BLaER1 treated with 17β-estradiol and CSF1 and Interleukin-3, amounts not matched to agents 10 nM and 100 nM (cell line): ENCODE results near the gene TACO1.
A peak's percentile ranks its signal among the peaks of the same experiment; 100 is the strongest.

Experiments used
- H3K27ac ChIP-seq, 11 experiments: shearing (Covaris generic); formaldehyde crosslinking; 2 replicates each; pipeline ENCODE4 v1.8.1; 2022
- H3K27me3 ChIP-seq, 11 experiments: shearing (Covaris generic); formaldehyde crosslinking; 2 replicates each; pipeline ENCODE4 v1.8.1; 2022
- H3K36me3 ChIP-seq, 11 experiments: shearing (Covaris generic); formaldehyde crosslinking; 2 replicates each; pipeline ENCODE4 v1.8.1; 2022
- H3K4me1 ChIP-seq, 10 experiments: shearing (Covaris generic); formaldehyde crosslinking; 2 replicates each; pipeline ENCODE4 v1.8.1; 2022
- H3K4me2 ChIP-seq, 11 experiments: shearing (Covaris generic); formaldehyde crosslinking; 2 replicates each; pipeline ENCODE4 v1.8.1; 2022
- H3K4me3 ChIP-seq, 10 experiments: shearing (Covaris generic); formaldehyde crosslinking; 2 replicates each; pipeline ENCODE4 v1.8.1; 2022
- H3K9ac ChIP-seq, 11 experiments: shearing (Covaris generic); formaldehyde crosslinking; 2 replicates each; pipeline ENCODE4 v1.8.1; 2022
- H3K9me3 ChIP-seq, 11 experiments: shearing (Covaris generic); formaldehyde crosslinking; replicated peaks in 1 of 11; 2 replicates each; pipeline ENCODE4 v1.8.1; 2022
- H4K20me1 ChIP-seq, 11 experiments: shearing (Covaris generic); formaldehyde crosslinking; 2 replicates each; pipeline ENCODE4 v1.8.1; 2022
- Cebpa-rat ChIP-seq, 11 experiments: shearing (Covaris generic); IDR thresholded peaks; 2 replicates each; pipeline ENCODE4 v1.8.1; 2022

Gene TACO1

DNA sequence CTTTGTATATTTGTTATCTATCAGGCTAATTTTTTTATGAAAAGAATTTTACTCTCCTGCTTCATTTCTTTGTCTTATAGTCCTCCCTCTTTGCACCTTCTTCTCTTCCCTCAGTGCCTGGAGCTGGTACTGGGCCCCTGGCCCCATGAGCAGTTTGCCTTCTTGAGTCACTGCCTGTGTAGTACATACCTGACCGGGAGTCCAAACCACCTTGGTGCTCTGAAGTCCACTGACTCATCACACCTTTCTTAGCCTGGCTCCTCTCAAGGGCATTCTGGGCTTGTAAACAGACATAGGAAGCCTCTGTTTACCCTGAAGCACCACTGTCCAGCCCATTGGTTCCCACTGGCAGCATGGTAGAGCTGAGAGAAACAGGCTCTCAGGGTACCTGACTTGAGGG, 11.0 kb upstream of the TACO1 start:
- Histone ChIP-seq H3K9ac (no peak overlapping the region), H3K4me3 (no peak overlapping the region), H3K36me3 (peaks cover 93 to 100% (median 98%) of the 10 kb centered on the region in 11 experiments), H3K27me3 (no peaks in the 10 kb centered on the region), H4K20me1 (peaks cover 8 to 59% (median 29%) of the 10 kb centered on the region in 11 experiments; a peak in 18 of 22 replicates), H3K9me3 (no peaks in the 10 kb centered on the region), H3K27ac (no peak overlapping the region), H3K4me1 (no peaks in the 10 kb centered on the region; a peak in 1 of 20 replicates), H3K4me2 (no peak overlapping the region)
- no peak for TF ChIP-seq Cebpa-rat (IDR thresholded peaks at IDR 0.05)

- Histone ChIP-seq H3K9me3 (no peaks in the 10 kb centered on the region), H3K4me1 (no peaks in the 10 kb centered on the region), H4K20me1 (peaks cover 4 to 33% (median 13%) of the 10 kb centered on the region in 11 experiments; a peak in 11 of 22 replicates), H3K4me2 (no peak overlapping the region), H3K36me3 (peaks cover 65 to 85% (median 74%) of the 10 kb centered on the region in 11 experiments), H3K27ac (no peak overlapping the region), H3K9ac (no peak overlapping the region), H3K27me3 (no peaks in the 10 kb centered on the region), H3K4me3 (no peak overlapping the region)
- TF ChIP-seq Cebpa-rat (IDR thresholded peaks at IDR 0.05), result no peak
Observed at GRCh38 chr17:63592797-63593196, 7.9 kb upstream of the TACO1 start.

- H3K4me2 ChIP-seq, result no peak overlapping the region
- H3K4me3 ChIP-seq, result no peak overlapping the region
- no peak overlapping the region for H3K9ac ChIP-seq
- H3K27ac ChIP-seq, result no peak overlapping the region
- no peaks in the 10 kb centered on the region for H3K27me3 ChIP-seq
- H3K36me3 ChIP-seq, result peaks cover 42 to 62% (median 51%) of the 10 kb centered on the region in 11 experiments
- no peak for TF ChIP-seq Cebpa-rat (IDR thresholded peaks at IDR 0.05)
- peaks cover 0 to 32% (median 8%) of the 10 kb centered on the region in 11 experiments; a peak in 9 of 22 replicates for H4K20me1 ChIP-seq
- H3K4me1 ChIP-seq, result peaks cover 1 to 5% (median 4%) of the 10 kb centered on the region in 10 experiments; a peak in 17 of 20 replicates
- no peaks in the 10 kb centered on the region for H3K9me3 ChIP-seq
Observed at GRCh38 chr17:63595132-63595531, 5.6 kb upstream of the TACO1 start.

- Histone ChIP-seq H4K20me1 (peaks cover 0 to 13% (median 8%) of the 10 kb centered on the region in 11 experiments; a peak in 6 of 22 replicates), H3K27me3 (no peaks in the 10 kb centered on the region), H3K4me2 (no peak overlapping the region), H3K9me3 (no peaks in the 10 kb centered on the region), H3K27ac (no peak overlapping the region), H3K4me1 (peaks cover 13 to 18% (median 17%) of the 10 kb centered on the region in 10 experiments), H3K36me3 (peaks cover 23 to 43% (median 32%) of the 10 kb centered on the region in 11 experiments), H3K4me3 (no peak overlapping the region), H3K9ac (no peak overlapping the region)
- no peak for TF ChIP-seq Cebpa-rat (IDR thresholded peaks at IDR 0.05)
Observed at GRCh38 chr17:63596856-63597586, 3.7 kb upstream of the TACO1 start.

GRCh38 chr17:63598281-63598680, 2.4 kb upstream of the TACO1 start:
- H3K4me3 ChIP-seq, result no peak overlapping the region
- no peaks in the 10 kb centered on the region for H3K9me3 ChIP-seq
- no peak overlapping the region for H3K9ac ChIP-seq
- H3K27ac ChIP-seq, result no peak overlapping the region
- TF ChIP-seq Cebpa-rat (IDR thresholded peaks at IDR 0.05), result no peak
- H4K20me1 ChIP-seq, result peaks cover 0 to 5% (median under 1%) of the 10 kb centered on the region in 11 experiments; a peak in 6 of 22 replicates
- peaks cover 16 to 20% (median 19%) of the 10 kb centered on the region in 10 experiments for H3K4me1 ChIP-seq
- no peaks in the 10 kb centered on the region for H3K27me3 ChIP-seq
- H3K36me3 ChIP-seq, result peaks cover 18 to 39% (median 25%) of the 10 kb centered on the region in 11 experiments
- H3K4me2 ChIP-seq, result no peak overlapping the region

- Histone ChIP-seq H3K4me3 (peak overlapping the region; percentile 70 to 94 (median 85)), H3K27ac (peak overlapping the region; percentile 80 to 95 (median 89); a peak in 21 of 22 replicates)
Observed at GRCh38 chr17:63601439-63602371, 1.0 kb downstream of the TACO1 start.

DNA sequence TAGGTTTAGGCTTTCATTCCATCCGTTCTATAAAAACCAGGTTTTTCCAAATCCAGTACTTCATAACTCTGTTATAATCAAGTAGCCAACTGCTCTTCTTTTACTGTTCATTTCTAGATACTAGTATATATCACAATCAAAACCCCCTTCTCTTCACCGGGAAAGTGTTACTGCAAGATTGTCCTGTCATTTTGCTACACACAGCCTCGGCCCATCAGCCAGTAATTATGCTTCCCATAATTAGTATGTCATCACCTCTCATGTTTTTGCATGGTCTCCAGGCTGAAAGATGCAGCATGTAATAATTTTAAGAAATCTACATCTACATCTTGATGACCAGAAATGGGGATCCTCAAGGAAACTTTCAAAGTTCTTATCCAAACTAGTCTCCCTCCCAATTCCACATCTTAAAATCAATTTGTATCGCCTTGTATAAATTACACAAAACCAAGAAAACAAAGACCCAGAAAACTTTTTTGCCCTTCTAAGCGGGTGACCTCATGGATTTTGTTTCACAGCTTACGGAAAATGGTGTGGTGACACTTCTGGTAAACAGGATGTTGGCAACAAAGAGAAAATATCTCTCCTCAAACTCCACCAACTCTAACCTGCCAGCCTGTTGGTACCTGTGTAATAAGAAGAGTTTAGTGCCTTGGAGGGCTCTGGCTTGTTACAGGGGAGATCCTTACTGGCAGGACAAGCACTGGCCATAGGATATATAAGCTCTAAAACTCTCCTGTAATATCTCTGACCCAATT, 9.3 kb downstream of the TACO1 start:
- Histone ChIP-seq H3K9ac (no peak overlapping the region), H3K4me3 (no peak overlapping the region), H3K36me3 (peaks cover 60 to 66% (median 63%) of the 10 kb centered on the region in 11 experiments), H3K27me3 (no peaks in the 10 kb centered on the region), H3K9me3 (no peaks in the 10 kb centered on the region), H3K4me2 (no peak overlapping the region), H4K20me1 (peaks cover 0 to 7% (median 0%) of the 10 kb centered on the region in 11 experiments; a peak in 3 of 22 replicates), H3K4me1 (no peaks in the 10 kb centered on the region), H3K27ac (no peak overlapping the region)
- no peak for TF ChIP-seq Cebpa-rat (IDR thresholded peaks at IDR 0.05)

More at GRCh38 chr17:63601439-63602371, 1.0 kb downstream of the TACO1 start:
- no peak for TF ChIP-seq Cebpa-rat (IDR thresholded peaks at IDR 0.05)
- Histone ChIP-seq H3K4me1 (peaks cover 16 to 20% (median 19%) of the 10 kb centered on the region in 10 experiments), H3K4me2 (peak overlapping the region; percentile 88 to 100 (median 98)), H3K36me3 (peaks cover 27 to 43% (median 35%) of the 10 kb centered on the region in 11 experiments), H3K9ac (peak overlapping the region; percentile 91 to 97 (median 95)), H3K27me3 (no peaks in the 10 kb centered on the region), H3K9me3 (no peaks in the 10 kb centered on the region), H4K20me1 (no peaks in the 10 kb centered on the region)

DNA sequence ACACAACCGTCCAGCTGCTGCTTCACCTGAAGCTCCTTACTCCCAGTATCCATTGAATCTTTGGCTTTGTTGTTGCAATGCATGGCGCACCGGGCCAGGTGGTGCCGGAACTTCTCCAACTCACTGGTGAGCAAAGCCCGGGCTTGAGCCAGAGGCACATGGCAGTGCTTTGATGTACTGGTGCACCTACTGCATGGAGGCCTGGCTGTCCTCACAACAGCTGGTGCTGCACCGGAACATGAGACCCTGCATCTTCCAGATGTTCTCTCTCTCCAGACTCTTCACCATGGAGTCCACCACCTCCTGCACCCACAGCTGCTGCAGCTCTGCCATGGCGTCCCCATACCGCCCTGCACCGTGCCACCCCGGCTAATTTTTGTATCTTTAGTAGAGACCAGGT, 10.2 kb downstream of the TACO1 start:
- Histone ChIP-seq H3K9me3 (no peaks in the 10 kb centered on the region), H3K36me3 (peaks cover 52 to 58% (median 54%) of the 10 kb centered on the region in 11 experiments), H3K9ac (no peak overlapping the region), H3K27ac (no peak overlapping the region), H3K4me1 (no peaks in the 10 kb centered on the region), H3K27me3 (no peaks in the 10 kb centered on the region), H4K20me1 (peaks cover 0 to 7% (median 0%) of the 10 kb centered on the region in 11 experiments; a peak in 3 of 22 replicates), H3K4me2 (no peak overlapping the region), H3K4me3 (no peak overlapping the region)
- TF ChIP-seq Cebpa-rat (IDR thresholded peaks at IDR 0.05), result no peak
